Measurements from ENCODE around the gene NHLRC4.

The NHLRC4 gene

GRCh38 chr16:576197-576822 lies 9.5 kb downstream of the NHLRC4 start:
- H3K27ac ChIP-seq (ENCODE audit: low read depth, low read length), result no peak overlapping the region
- no peak overlapping the region for H3K4me3 ChIP-seq (ENCODE audit: low read depth in 1 of 2, low read length in 2 of 2)
- no peaks in the 10 kb centered on the region for H3K9me3 ChIP-seq (ENCODE audit: low read length)

GRCh38 chr16:576823-577201 lies 10.0 kb downstream of the NHLRC4 start:
- Histone ChIP-seq H3K36me3 (ENCODE audit: insufficient read depth, low read length) (no peaks in the 10 kb centered on the region), H3K9ac (ENCODE audit: low read length) (no peak overlapping the region), H3K4me1 (ENCODE audit: insufficient read depth, low read length) (no peaks in the 10 kb centered on the region), H3K27me3 (ENCODE audit: control insufficient read depth in 1 of 2, insufficient read depth in 2 of 2, low read length in 2 of 2) (no peaks in the 10 kb centered on the region), H3K9me3 (ENCODE audit: low read length) (no peaks in the 10 kb centered on the region), H3K4me3 (ENCODE audit: low read depth in 1 of 2, low read length in 2 of 2) (no peak overlapping the region), H3K27ac (ENCODE audit: low read depth, low read length) (no peak overlapping the region)

More at GRCh38 chr16:576197-576822, 9.5 kb downstream of the NHLRC4 start:
- Histone ChIP-seq H3K9ac (ENCODE audit: low read length) (no peak overlapping the region), H3K4me1 (ENCODE audit: insufficient read depth, low read length) (no peaks in the 10 kb centered on the region), H3K27me3 (ENCODE audit: control insufficient read depth in 1 of 2, insufficient read depth in 2 of 2, low read length in 2 of 2) (no peaks in the 10 kb centered on the region), H3K36me3 (ENCODE audit: insufficient read depth, low read length) (no peaks in the 10 kb centered on the region)

GRCh38 chr16:577796-578195 lies 11.0 kb downstream of the NHLRC4 start:
- Histone ChIP-seq H3K9me3 (ENCODE audit: low read length) (no peaks in the 10 kb centered on the region), H3K36me3 (ENCODE audit: insufficient read depth, low read length) (no peaks in the 10 kb centered on the region), H3K27me3 (ENCODE audit: control insufficient read depth in 1 of 2, insufficient read depth in 2 of 2, low read length in 2 of 2) (no peaks in the 10 kb centered on the region), H3K4me3 (ENCODE audit: low read depth in 1 of 2, low read length in 2 of 2) (no peak overlapping the region), H3K27ac (ENCODE audit: low read depth, low read length) (no peak overlapping the region), H3K9ac (ENCODE audit: low read length) (no peak overlapping the region), H3K4me1 (ENCODE audit: insufficient read depth, low read length) (no peaks in the 10 kb centered on the region)

- Histone ChIP-seq H3K27me3 (ENCODE audit: control insufficient read depth in 1 of 2, insufficient read depth in 2 of 2, low read length in 2 of 2) (no peaks in the 10 kb centered on the region), H3K9me3 (ENCODE audit: low read length) (no peaks in the 10 kb centered on the region), H3K36me3 (ENCODE audit: insufficient read depth, low read length) (no peaks in the 10 kb centered on the region), H3K4me1 (ENCODE audit: insufficient read depth, low read length) (no peaks in the 10 kb centered on the region), H3K27ac (ENCODE audit: low read depth, low read length) (no peak overlapping the region), H3K9ac (ENCODE audit: low read length) (no peak overlapping the region), H3K4me3 (ENCODE audit: low read depth in 1 of 2, low read length in 2 of 2) (no peak overlapping the region)
Measured at GRCh38 chr16:578232-578869, 11.5 kb downstream of the NHLRC4 start.

GRCh38 chr16:578870-579405 lies 12.1 kb downstream of the NHLRC4 start:
- Histone ChIP-seq H3K27me3 (ENCODE audit: control insufficient read depth in 1 of 2, insufficient read depth in 2 of 2, low read length in 2 of 2) (no peaks in the 10 kb centered on the region), H3K4me1 (ENCODE audit: insufficient read depth, low read length) (no peaks in the 10 kb centered on the region)

GRCh38 chr16:580141-580945 lies 13.5 kb downstream of the NHLRC4 start:
- no peak overlapping the region for H3K9ac ChIP-seq (ENCODE audit: low read length)
- H3K9me3 ChIP-seq (ENCODE audit: low read length), result no peaks in the 10 kb centered on the region
- H3K27me3 ChIP-seq (ENCODE audit: control insufficient read depth in 1 of 2, insufficient read depth in 2 of 2, low read length in 2 of 2), result peaks cover 0 to under 1% of the 10 kb centered on the region in 2 donors
- H3K4me3 ChIP-seq (ENCODE audit: low read depth in 1 of 2, low read length in 2 of 2), result no peak overlapping the region
- no peaks in the 10 kb centered on the region for H3K4me1 ChIP-seq (ENCODE audit: insufficient read depth, low read length)
- H3K36me3 ChIP-seq (ENCODE audit: insufficient read depth, low read length), result no peaks in the 10 kb centered on the region
- H3K27ac ChIP-seq (ENCODE audit: low read depth, low read length), result no peak overlapping the region

More at GRCh38 chr16:578870-579405, 12.1 kb downstream of the NHLRC4 start:
- Histone ChIP-seq H3K36me3 (ENCODE audit: insufficient read depth, low read length) (no peaks in the 10 kb centered on the region), H3K4me3 (ENCODE audit: low read depth in 1 of 2, low read length in 2 of 2) (no peak overlapping the region), H3K27ac (ENCODE audit: low read depth, low read length) (no peak overlapping the region), H3K9ac (ENCODE audit: low read length) (no peak overlapping the region), H3K9me3 (ENCODE audit: low read length) (no peaks in the 10 kb centered on the region)

GRCh38 chr16:580946-581498 lies 14.2 kb downstream of the NHLRC4 start:
- no peaks in the 10 kb centered on the region for H3K9me3 ChIP-seq (ENCODE audit: low read length)
- no peaks in the 10 kb centered on the region for H3K36me3 ChIP-seq (ENCODE audit: insufficient read depth, low read length)
- H3K4me3 ChIP-seq (ENCODE audit: low read depth in 1 of 2, low read length in 2 of 2), result no peak overlapping the region
- no peaks in the 10 kb centered on the region for H3K4me1 ChIP-seq (ENCODE audit: insufficient read depth, low read length)
- H3K27ac ChIP-seq (ENCODE audit: low read depth, low read length), result no peak overlapping the region
- peaks cover 0 to 4% of the 10 kb centered on the region in 2 donors for H3K27me3 ChIP-seq (ENCODE audit: control insufficient read depth in 1 of 2, insufficient read depth in 2 of 2, low read length in 2 of 2)
- no peak overlapping the region for H3K9ac ChIP-seq (ENCODE audit: low read length)

- peaks cover 4% of the 10 kb centered on the region for H3K4me1 ChIP-seq (ENCODE audit: insufficient read depth, low read length)
- no peak overlapping the region for H3K9ac ChIP-seq (ENCODE audit: low read length)
- no peaks in the 10 kb centered on the region for H3K9me3 ChIP-seq (ENCODE audit: low read length)
- H3K36me3 ChIP-seq (ENCODE audit: insufficient read depth, low read length), result no peaks in the 10 kb centered on the region
- H3K27me3 ChIP-seq (ENCODE audit: control insufficient read depth in 1 of 2, insufficient read depth in 2 of 2, low read length in 2 of 2), result peaks cover 0 to 4% of the 10 kb centered on the region in 2 donors
- no peak overlapping the region for H3K4me3 ChIP-seq (ENCODE audit: low read depth in 1 of 2, low read length in 2 of 2)
- no peak overlapping the region for H3K27ac ChIP-seq (ENCODE audit: low read depth, low read length)
Measured at GRCh38 chr16:582218-582613, 15.4 kb downstream of the NHLRC4 start.

- peaks cover 9% of the 10 kb centered on the region for H3K4me1 ChIP-seq (ENCODE audit: insufficient read depth, low read length)
- peaks cover 0 to 4% of the 10 kb centered on the region in 2 donors for H3K27me3 ChIP-seq (ENCODE audit: control insufficient read depth in 1 of 2, insufficient read depth in 2 of 2, low read length in 2 of 2)
- no peak overlapping the region for H3K4me3 ChIP-seq (ENCODE audit: low read depth in 1 of 2, low read length in 2 of 2)
- H3K27ac ChIP-seq (ENCODE audit: low read depth, low read length), result no peak overlapping the region
- no peak overlapping the region for H3K9ac ChIP-seq (ENCODE audit: low read length)
- no peaks in the 10 kb centered on the region for H3K36me3 ChIP-seq (ENCODE audit: insufficient read depth, low read length)
- H3K9me3 ChIP-seq (ENCODE audit: low read length), result no peaks in the 10 kb centered on the region
Measured at GRCh38 chr16:582614-583331, 16.0 kb downstream of the NHLRC4 start.

- no peaks in the 10 kb centered on the region for H3K36me3 ChIP-seq (ENCODE audit: insufficient read depth, low read length)
- H3K9me3 ChIP-seq (ENCODE audit: low read length), result no peaks in the 10 kb centered on the region
- H3K27ac ChIP-seq (ENCODE audit: low read depth, low read length), result no peak overlapping the region
- no peak overlapping the region for H3K4me3 ChIP-seq (ENCODE audit: low read depth in 1 of 2, low read length in 2 of 2)
- H3K4me1 ChIP-seq (ENCODE audit: insufficient read depth, low read length), result peaks cover 16% of the 10 kb centered on the region
- H3K9ac ChIP-seq (ENCODE audit: low read length), result no peak overlapping the region
- peaks cover 0 to 4% of the 10 kb centered on the region in 2 donors for H3K27me3 ChIP-seq (ENCODE audit: control insufficient read depth in 1 of 2, insufficient read depth in 2 of 2, low read length in 2 of 2)
Measured at GRCh38 chr16:583470-583814, 16.6 kb downstream of the NHLRC4 start.

Data from muscle layer of colon (tissue), 2 donors.